Spleen (tissue), 7 donors: ENCODE measurements around the gene MYO18A.

ENCODE experiments used
- POLR2AphosphoS5 ChIP-seq, 3 donors: sonication (generic); formaldehyde crosslinking; IDR thresholded peaks; one replicate each; pipeline ENCODE4 v1.5.1; 2017; ENCODE audit warnings: antibody characterized with exemption in 3 of 3
- TF ChIP-seq, protein P1 (sequence below), 11 experiments: fragments of 200-600 bp in 7 of 11; fragments of 450-650 bp in 4 of 11; sonication (generic) in 4 of 11; IDR thresholded peaks in 8 of 11; conservative IDR thresholded peaks in 3 of 11; 1 replicate in 7 of 11; 2 replicates in 4 of 11; pipeline versions ENCODE4 v1.4.0 to v1.8.0; 2016 to 2021; ENCODE audit warnings: antibody characterized with exemption in 11 of 11, inconsistent platforms in 4 of 11, mild to moderate bottlenecking in 1 of 11
- donor health status: DM: no; HTN: no; CAD: no; lungs with moderate emphysema.
- donor health status: DM: no; HTN: no; CAD: no.
- donor health status: DM: no; HTN: no; CAD: no.

DNA sequence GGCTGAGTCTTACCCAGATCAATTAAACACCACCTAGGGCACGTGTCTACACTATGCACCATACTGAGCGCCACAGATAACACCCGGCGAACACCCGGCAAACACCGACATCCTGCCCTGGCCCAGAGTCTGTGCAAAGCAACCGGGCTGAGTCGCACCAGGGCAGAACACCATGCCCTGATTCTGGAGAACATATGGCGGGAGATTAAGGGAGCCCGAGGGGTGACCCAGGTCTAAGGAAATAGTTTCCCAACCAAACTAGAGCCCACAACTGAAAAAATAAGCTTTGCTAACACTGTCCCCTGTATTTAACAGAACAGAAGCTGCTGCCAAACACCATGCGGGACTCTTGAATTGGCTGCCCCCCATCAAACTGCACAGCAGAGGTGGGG is 22.1 kb downstream of the MYO18A start:
- TF ChIP-seq, protein P1, sequence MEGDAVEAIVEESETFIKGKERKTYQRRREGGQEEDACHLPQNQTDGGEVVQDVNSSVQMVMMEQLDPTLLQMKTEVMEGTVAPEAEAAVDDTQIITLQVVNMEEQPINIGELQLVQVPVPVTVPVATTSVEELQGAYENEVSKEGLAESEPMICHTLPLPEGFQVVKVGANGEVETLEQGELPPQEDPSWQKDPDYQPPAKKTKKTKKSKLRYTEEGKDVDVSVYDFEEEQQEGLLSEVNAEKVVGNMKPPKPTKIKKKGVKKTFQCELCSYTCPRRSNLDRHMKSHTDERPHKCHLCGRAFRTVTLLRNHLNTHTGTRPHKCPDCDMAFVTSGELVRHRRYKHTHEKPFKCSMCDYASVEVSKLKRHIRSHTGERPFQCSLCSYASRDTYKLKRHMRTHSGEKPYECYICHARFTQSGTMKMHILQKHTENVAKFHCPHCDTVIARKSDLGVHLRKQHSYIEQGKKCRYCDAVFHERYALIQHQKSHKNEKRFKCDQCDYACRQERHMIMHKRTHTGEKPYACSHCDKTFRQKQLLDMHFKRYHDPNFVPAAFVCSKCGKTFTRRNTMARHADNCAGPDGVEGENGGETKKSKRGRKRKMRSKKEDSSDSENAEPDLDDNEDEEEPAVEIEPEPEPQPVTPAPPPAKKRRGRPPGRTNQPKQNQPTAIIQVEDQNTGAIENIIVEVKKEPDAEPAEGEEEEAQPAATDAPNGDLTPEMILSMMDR (IDR thresholded peaks at IDR 0.05 in 8 of 11, conservative IDR thresholded peaks at IDR 0.05 in 3 of 11): no peak
- TF ChIP-seq POLR2AphosphoS5 (IDR thresholded peaks at IDR 0.05): no peak
